Measurements from ENCODE around the gene UPK1B.

UPK1B gene

DNA sequence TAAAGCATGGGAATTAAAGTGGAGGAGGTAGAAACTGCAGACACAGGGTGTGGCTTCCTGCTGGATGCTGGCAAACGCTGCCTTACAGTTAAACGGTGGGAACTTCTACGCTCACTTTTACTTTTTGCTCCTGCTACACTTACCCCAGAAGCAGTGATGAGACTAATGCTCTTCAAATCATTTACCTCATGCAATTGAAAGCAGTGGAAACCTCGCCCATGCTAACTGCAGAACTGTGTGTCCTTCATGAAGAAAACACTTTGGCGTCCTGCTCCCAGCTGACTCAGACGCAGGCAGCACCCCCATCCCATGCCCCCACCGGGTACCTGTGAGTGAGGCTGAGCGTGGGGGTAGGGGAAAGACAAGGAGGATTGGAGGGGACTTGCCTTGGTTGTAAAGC is 31.8 kb downstream of the UPK1B start:
- no peak for TF ChIP-seq ZFX (IDR thresholded peaks at IDR 0.05)
- TF ChIP-seq, protein P1, sequence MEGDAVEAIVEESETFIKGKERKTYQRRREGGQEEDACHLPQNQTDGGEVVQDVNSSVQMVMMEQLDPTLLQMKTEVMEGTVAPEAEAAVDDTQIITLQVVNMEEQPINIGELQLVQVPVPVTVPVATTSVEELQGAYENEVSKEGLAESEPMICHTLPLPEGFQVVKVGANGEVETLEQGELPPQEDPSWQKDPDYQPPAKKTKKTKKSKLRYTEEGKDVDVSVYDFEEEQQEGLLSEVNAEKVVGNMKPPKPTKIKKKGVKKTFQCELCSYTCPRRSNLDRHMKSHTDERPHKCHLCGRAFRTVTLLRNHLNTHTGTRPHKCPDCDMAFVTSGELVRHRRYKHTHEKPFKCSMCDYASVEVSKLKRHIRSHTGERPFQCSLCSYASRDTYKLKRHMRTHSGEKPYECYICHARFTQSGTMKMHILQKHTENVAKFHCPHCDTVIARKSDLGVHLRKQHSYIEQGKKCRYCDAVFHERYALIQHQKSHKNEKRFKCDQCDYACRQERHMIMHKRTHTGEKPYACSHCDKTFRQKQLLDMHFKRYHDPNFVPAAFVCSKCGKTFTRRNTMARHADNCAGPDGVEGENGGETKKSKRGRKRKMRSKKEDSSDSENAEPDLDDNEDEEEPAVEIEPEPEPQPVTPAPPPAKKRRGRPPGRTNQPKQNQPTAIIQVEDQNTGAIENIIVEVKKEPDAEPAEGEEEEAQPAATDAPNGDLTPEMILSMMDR (conservative IDR thresholded peaks at IDR 0.05): no peak
- H3K27ac ChIP-seq: no peak overlapping the region

DNA sequence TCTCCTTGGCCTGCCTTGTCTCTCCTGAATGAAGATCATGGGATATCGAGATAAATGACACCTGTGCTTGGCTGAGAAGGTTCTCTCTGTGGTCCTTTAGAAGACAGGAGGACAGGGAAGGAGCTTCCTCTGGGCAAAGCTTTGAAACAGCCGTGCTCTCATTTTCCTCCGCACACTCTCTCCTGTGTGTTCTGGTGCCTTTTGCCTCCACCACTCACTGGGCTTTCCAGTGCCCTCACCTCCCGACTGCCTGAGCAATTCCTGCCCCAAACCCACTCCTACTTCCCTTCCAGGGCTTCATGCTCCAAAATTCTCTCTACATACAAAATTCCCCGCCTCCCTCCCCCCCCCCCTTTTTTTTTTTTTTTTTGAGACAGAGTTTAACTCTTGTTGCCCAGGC is 32.3 kb downstream of the UPK1B start:
- no peak for TF ChIP-seq ZFX (IDR thresholded peaks at IDR 0.05)
- TF ChIP-seq, protein P1 (conservative IDR thresholded peaks at IDR 0.05): no peak
- no peak overlapping the region for H3K27ac ChIP-seq

DNA sequence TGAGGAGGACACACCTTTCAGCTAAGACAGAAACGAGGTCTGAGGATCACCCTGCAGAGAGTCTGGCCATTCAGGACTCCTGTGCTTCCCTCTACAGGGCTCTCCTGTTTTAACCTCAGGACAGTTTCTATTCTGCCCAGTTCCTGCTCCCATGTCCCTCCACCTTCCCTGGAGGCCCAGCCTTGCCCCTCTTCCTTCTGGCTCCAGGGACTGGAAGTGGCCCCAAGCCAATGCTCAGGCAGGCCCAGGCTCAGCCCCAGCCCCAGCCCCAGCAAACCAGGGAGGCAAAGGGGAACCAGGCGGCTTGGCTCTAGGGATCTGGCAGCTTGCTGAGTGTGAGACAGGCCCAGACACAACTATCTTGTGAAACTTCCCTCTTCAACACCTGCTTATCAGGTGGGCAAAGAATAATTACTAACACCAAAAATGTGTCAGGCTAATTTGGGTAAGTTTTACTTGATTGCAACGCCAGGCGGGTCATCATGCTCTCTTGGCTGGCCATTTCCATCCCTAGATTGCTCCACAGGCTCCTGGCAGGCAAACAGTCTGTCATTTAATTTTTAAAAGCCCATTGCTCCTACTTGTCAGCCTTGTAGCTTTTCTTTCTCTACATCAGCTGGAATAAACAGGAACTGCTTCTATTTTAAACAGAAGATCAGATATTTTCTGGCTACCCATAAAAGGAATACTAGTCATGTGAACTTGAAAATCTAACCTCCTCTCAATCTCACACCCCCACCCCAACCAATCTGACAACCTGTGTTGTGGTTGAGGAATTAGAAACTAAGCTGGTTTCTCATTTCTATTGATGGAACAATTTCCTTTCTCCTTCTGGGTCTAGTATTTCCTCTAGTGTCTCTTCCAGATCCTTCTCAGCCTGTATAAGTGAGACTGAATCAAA is 33.5 kb downstream of the UPK1B start:
- no peak for TF ChIP-seq ZFX (IDR thresholded peaks at IDR 0.05)
- TF ChIP-seq, protein P1 (conservative IDR thresholded peaks at IDR 0.05): no peak
- H3K27ac ChIP-seq: no peak overlapping the region

DNA sequence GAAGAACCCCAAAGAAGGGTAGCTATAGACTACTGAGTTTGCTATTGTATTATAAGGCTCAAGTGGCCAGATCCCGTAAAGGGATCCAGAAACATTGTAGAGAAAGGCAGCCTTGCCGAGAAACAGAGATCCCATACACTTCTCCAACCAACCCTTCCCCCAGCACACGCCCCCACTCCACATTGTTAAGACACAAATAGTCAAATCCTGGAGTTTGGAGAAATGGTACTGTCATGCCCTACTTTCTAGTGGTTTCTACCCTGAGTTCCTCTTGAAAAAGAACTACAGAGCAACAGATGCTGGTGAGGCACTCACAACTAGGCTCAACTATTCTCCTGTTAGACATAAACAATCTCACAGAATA is 34.1 kb downstream of the UPK1B start:
- TF ChIP-seq, protein P1 (conservative IDR thresholded peaks at IDR 0.05): no peak
- TF ChIP-seq ZFX (IDR thresholded peaks at IDR 0.05): no peak
- no peak overlapping the region for H3K27ac ChIP-seq

DNA sequence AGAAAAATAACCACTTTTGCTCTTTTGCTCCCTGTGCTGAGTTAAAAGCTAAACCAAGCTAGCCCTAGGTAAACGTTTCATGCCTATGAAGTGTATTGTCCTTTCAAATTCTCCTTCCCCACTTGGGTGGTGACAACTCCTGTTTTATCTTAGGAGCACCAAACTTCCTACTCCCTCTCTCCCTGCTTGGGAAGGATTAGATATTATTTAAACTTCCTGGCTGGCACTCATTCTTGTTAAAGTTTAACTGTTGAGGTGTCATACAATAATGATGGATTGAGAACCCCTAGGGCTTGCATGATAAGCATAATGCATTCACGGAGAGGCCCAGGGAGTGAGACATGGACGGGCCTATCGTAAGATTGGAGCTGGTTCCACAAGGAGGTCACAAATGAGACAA is 37.8 kb downstream of the UPK1B start:
- no peak overlapping the region for H3K27ac ChIP-seq
- no peak for TF ChIP-seq ZFX (IDR thresholded peaks at IDR 0.05)
- TF ChIP-seq, protein P1 (conservative IDR thresholded peaks at IDR 0.05): no peak

DNA sequence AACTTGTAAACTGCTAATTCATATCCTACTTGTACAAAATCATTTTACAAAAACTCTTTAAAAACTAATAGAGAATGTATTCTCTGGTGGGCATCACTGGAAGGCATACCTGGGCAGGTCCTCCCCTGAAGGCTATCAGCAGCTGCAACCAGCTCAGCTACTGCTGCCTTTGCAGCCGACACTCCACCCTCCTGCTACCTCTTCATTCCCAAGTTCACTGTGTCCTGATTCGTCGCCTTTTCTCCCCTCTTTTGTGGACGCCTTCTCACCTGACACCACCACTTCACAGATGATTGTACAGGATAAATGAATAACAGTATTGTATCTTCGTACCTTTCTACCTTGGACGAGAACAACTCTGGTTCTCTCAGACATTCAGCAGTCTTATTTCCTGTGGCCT is 38.4 kb downstream of the UPK1B start:
- no peak overlapping the region for H3K27ac ChIP-seq
- TF ChIP-seq, protein P1 (conservative IDR thresholded peaks at IDR 0.05): no peak
- no peak for TF ChIP-seq ZFX (IDR thresholded peaks at IDR 0.05)

DNA sequence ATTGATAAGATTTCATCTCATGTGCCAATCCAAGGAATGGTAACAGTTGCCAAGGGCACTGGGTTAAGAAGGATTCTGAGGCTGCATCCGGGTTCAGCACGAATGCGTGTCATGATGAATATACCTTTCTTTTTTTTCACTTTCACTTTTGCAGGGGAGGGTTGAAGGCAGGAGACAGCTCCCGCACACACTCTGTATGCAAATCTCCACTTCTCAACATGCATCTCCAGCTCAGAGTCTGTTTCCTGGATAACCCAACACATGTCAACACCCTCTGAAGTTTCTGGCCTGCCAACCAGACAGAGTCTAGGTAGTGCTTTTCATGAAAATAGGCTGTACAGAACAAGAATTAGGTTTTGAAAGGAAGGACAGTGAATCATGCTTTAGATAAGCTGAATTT is 45.7 kb downstream of the UPK1B start:
- no peak overlapping the region for H3K27ac ChIP-seq

More for the DNA sequence above, 45.7 kb downstream of the UPK1B start:
- no peak for TF ChIP-seq ZFX (IDR thresholded peaks at IDR 0.05)
- TF ChIP-seq, protein P1 (conservative IDR thresholded peaks at IDR 0.05): no peak

Data from C4-2B (cell line).